Type B pancreatic cell (in vitro differentiated cells): ENCODE results near the gene RCOR3. TPM values are rescaled to one million over a fixed set of nuclear protein-coding genes. Genes with fewer than 3 reads are reported as not detected.
A peak's percentile ranks its signal among the peaks of the same experiment; 100 is the strongest.

Source experiments
- DNase-seq: peaks from one replicate; pipeline ENCODE4 v3.0.0; 2021; ENCODE audit warnings: mixed read lengths; ENCODE audit not compliant: unreplicated experiment; ENCODE audit errors: extremely low spot score
- H3K27ac Mint-ChIP-seq: 2 replicates; pipeline ENCODE4 v1.8.0; 2021; ENCODE audit warnings: mild to moderate bottlenecking, mixed read lengths
- H3K27me3 Mint-ChIP-seq: 2 replicates; pipeline ENCODE4 v1.8.0; 2021; ENCODE audit warnings: mixed read lengths
- H3K36me3 Mint-ChIP-seq: 2 replicates; pipeline ENCODE4 v1.8.0; 2021; ENCODE audit warnings: mixed read lengths
- H3K4me1 Mint-ChIP-seq: one replicate; pipeline ENCODE4 v1.8.0; 2021; ENCODE audit warnings: mixed read lengths; ENCODE audit not compliant: unreplicated experiment
- H3K4me3 Mint-ChIP-seq: 2 replicates; pipeline ENCODE4 v1.8.0; 2021; ENCODE audit warnings: mild to moderate bottlenecking, mixed read lengths
- H3K9me3 Mint-ChIP-seq: 2 replicates; pipeline ENCODE4 v1.8.0; 2021; ENCODE audit warnings: mixed read lengths
- total RNA-seq: library from RNA; stranded (reverse); gene quantifications from 2 replicates; pipeline ENCODE4 v1.2.1, GENCODE V29; 2021; ENCODE audit warnings: low replicate concordance
- TF ChIP-seq, protein P1 (sequence below): fragments of 200-600 bp; sonication (generic); conservative IDR thresholded peaks from 2 replicates; pipeline ENCODE4 v1.5.0; 2021; ENCODE audit warnings: antibody characterized with exemption, mild to moderate bottlenecking

The RCOR3 gene
- total RNA-seq, 1 donor from 2014 or later = 47.9 TPM

- Mint-ChIP-seq H3K27ac (peak overlapping the region; percentile 41), H3K27me3 (peaks cover 18% of the 10 kb centered on the region), H3K4me1 (peaks cover 28% of the 10 kb centered on the region), H3K9me3 (no peaks in the 10 kb centered on the region), H3K36me3 (no peaks in the 10 kb centered on the region), H3K4me3 (peak overlapping the region; percentile 74)
- TF ChIP-seq, protein P1, sequence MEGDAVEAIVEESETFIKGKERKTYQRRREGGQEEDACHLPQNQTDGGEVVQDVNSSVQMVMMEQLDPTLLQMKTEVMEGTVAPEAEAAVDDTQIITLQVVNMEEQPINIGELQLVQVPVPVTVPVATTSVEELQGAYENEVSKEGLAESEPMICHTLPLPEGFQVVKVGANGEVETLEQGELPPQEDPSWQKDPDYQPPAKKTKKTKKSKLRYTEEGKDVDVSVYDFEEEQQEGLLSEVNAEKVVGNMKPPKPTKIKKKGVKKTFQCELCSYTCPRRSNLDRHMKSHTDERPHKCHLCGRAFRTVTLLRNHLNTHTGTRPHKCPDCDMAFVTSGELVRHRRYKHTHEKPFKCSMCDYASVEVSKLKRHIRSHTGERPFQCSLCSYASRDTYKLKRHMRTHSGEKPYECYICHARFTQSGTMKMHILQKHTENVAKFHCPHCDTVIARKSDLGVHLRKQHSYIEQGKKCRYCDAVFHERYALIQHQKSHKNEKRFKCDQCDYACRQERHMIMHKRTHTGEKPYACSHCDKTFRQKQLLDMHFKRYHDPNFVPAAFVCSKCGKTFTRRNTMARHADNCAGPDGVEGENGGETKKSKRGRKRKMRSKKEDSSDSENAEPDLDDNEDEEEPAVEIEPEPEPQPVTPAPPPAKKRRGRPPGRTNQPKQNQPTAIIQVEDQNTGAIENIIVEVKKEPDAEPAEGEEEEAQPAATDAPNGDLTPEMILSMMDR = no peak
- DNase-seq = no peak
Measured at GRCh38 chr1:211324992-211325775, 66.0 kb downstream of the RCOR3 start.

DNA sequence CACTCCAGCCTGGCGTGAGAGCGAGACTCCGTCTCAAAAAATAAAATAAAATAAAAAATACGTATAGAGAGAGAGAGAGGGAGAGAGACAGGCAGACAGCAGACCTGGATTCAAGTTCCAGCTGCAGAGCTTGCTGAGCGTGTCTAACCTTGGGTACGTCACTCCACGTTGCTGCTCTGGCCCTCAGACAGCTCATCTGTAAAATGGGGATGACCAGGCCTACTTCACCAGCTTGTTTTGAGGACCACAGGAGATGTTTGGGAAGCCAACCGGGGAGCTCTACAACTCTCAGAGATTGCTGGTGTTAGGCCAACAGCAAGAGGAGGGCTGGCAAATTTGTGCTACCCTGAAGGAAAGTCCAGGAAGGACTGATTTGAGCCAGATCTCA lies 67.0 kb downstream of the RCOR3 start:
- peak overlapping the region; percentile 90 for H3K4me3 Mint-ChIP-seq
- no peaks in the 10 kb centered on the region for H3K36me3 Mint-ChIP-seq
- peak overlapping the region; percentile 69 for H3K27ac Mint-ChIP-seq
- TF ChIP-seq, protein P1 = no peak
- peaks cover 18% of the 10 kb centered on the region for H3K27me3 Mint-ChIP-seq
- H3K9me3 Mint-ChIP-seq = no peaks in the 10 kb centered on the region
- peaks cover 37% of the 10 kb centered on the region for H3K4me1 Mint-ChIP-seq
- DNase-seq = no peak

DNA sequence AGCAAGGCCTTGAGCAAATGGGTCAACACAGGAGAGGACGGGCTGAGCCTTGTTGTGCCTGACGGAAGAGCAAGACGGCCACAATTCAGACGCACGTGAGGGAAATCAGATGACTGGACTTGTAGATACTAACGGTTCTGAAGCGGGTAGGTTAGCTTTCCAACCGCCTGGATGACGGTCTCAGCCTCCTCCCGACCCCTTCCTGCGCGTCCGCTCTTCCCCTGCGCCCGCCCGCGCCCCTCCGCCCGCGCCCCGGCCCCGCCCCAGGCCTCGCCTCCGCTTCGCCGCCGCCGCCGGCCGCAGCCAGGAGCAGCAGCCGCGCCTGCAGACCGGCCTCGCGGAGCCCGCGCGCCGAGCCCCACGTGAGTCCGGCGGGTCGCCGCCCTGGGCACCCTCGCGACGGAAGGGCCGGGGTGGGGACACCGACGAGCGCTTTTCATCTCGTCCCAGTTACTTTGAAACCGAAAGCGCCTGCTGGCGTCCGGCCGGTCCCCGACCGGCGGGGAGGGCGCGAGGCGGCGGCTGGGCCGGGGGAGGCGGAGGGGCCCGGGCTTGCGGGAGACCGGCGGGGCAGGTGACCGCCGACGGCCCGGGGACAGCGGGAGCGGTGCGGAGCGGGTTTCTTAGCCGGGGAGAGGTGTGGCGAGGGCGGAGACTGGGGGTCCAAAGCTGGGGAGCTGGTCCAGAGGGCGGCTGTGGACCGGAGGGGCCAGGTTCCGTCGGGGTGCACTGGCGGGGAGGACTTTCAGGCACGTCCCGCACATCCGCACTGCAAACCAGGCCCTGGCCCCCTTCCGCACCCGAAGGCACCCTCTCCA lies 67.6 kb downstream of the RCOR3 start, which contains the start of gene TRAF5:
Gene TRAF5 (plus strand): TSS at position 306 of the 818 bp plus-strand sequence. CDS start 26,407 bp downstream, outside the sequence.
- TF ChIP-seq, protein P1 = no peak
- peak; percentile 79 for DNase-seq
- Mint-ChIP-seq H3K27me3 (peaks cover 18% of the 10 kb centered on the region), H3K9me3 (no peaks in the 10 kb centered on the region), H3K4me3 (peak within 1 kb of the TSS; percentile 93), H3K36me3 (no peaks in the 10 kb centered on the region), H3K27ac (peak within 1 kb of the TSS; percentile 70), H3K4me1 (peaks cover 40% of the 10 kb centered on the region)

DNA sequence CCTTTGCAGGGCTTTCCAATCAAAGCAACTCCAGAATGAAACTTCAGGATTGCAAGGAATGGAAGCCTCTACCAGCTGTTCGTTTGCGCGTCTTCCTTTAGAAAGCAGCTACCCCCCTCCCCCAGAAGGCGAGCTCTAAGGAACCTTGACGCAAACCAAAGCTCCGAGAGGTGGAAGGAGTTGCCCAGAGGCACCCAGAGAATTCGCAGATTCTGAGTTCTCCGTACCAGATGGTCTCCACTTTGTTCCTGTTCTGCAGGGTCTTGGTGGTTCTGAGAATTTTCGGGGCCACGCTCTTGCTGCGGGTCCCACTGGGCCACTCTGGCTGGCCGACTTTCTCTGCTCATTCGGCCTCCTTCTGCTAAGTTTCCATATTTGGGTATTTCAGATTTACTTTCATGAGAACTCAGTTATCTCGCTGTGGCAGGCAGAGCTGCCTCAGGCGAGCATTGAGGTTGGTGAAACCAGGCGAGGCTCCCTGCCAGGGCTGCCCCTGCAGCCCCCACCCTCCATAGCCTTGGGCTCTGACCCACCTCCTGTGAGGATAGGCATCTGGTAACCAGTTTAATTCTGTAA lies 68.3 kb downstream of the RCOR3 start:
- TF ChIP-seq, protein P1 = no peak
- H3K36me3 Mint-ChIP-seq = no peaks in the 10 kb centered on the region

DNA sequence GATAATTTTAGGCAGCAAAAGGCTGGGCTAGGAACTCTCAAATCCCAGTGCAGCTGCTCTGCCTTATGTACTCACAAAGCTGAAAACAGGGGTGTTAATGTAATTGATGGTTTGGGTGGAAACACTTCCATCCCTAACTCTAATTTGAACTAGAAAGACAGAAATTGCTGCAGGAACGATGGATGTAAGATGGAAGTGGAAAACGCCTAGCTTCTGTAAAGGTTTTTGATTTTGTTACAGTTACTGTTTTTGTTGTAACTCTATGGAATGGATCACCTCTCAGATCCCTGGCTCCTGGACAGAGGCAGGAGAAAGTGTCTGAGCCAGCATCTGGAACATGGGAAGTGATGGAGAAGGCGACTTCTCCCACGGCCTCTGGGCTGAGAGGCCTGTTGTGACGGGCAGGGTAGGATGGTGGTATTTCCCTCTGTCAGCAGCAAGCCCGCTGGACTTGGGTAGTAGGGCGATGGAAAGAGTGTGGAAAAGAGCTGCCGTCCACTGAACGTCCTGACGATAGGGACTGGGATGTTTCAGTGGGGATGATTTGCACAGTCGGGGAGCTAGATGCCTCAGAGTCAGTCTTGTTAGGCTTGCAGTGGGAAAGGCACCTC lies 69.0 kb downstream of the RCOR3 start:
- H3K27me3 Mint-ChIP-seq = peaks cover 18% of the 10 kb centered on the region
- peak overlapping the region; percentile 70 for H3K27ac Mint-ChIP-seq
- peak overlapping the region; percentile 93 for H3K4me3 Mint-ChIP-seq
- DNase-seq = no peak
- H3K9me3 Mint-ChIP-seq = no peaks in the 10 kb centered on the region
- H3K4me1 Mint-ChIP-seq = peaks cover 53% of the 10 kb centered on the region
- TF ChIP-seq, protein P1 = no peak
- H3K36me3 Mint-ChIP-seq = no peaks in the 10 kb centered on the region

More for the DNA sequence above, 68.3 kb downstream of the RCOR3 start:
- peak overlapping the region; percentile 93 for H3K4me3 Mint-ChIP-seq
- no peak for DNase-seq
- peaks cover 47% of the 10 kb centered on the region for H3K4me1 Mint-ChIP-seq
- peaks cover 18% of the 10 kb centered on the region for H3K27me3 Mint-ChIP-seq
- peak overlapping the region; percentile 70 for H3K27ac Mint-ChIP-seq
- H3K9me3 Mint-ChIP-seq = no peaks in the 10 kb centered on the region
